GM21529 (cell line): ENCODE results near the gene RGS12.

Experiments used
- ATAC-seq: cut with Tn5 transposase; IDR thresholded peaks from one replicate; pipeline ENCODE4 v1.9.1; 2021; ENCODE audit not compliant: unreplicated experiment

Gene RGS12

GRCh38 chr4:3254302-3255131 lies 38.3 kb upstream of the RGS12 start:
- ATAC-seq: no peak

DNA sequence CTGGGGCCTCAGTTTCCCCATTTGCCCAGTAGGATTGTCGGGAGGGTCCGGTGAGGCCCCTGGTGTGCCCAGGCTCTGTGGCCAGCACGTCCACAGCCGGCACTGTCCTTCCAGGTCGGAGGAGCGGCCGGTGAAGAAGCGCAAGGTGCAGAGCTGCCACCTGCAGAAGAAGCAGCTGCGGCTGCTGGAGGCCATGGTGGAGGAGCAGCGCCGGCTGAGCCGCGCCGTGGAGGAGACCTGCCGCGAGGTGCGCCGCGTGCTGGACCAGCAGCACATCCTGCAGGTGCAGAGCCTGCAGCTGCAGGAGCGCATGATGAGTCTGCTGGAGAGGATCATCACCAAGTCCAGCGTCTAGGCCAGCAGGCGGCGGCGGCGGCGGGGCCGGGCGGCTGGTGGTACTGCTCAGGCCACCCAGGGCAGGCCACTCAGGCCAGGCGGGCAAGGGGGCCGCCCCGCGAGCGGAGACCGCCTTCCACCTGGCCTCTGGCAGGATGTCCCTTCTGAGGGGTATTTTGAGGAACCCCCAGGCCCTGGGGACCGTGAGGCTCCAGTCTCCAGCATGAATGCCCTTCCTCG lies 37.1 kb upstream of the RGS12 start:
- ATAC-seq: no peak

- no peak for ATAC-seq
These were observed 36.4 kb upstream of the RGS12 start for GRCh38 chr4:3256230-3257102.

DNA sequence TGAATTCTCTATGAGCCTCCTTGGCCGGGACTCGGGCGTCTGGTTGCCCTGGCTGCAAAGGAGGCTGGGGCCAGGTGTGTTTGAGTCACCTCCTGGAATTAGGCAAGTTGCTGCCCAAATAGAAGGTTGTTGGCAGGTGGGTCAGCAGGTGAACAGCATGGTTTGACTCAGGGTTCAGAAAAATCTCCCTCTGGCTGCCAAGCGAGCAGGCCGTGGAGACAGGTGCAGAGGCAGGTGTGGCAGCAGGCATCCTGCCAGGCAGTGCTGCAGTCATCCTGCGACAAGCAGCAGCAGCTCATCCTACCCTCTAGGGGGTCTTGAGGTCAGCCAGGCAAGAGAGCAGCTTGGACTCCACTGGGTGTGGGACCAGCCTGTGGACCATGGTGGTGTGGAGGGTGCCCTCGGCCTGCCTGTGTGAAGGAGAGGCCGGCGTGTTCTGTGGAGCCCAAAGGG lies 35.7 kb upstream of the RGS12 start:
- no peak for ATAC-seq

- ATAC-seq: peak; percentile 58
These were observed 35.0 kb upstream of the RGS12 start for GRCh38 chr4:3257556-3258482.

DNA sequence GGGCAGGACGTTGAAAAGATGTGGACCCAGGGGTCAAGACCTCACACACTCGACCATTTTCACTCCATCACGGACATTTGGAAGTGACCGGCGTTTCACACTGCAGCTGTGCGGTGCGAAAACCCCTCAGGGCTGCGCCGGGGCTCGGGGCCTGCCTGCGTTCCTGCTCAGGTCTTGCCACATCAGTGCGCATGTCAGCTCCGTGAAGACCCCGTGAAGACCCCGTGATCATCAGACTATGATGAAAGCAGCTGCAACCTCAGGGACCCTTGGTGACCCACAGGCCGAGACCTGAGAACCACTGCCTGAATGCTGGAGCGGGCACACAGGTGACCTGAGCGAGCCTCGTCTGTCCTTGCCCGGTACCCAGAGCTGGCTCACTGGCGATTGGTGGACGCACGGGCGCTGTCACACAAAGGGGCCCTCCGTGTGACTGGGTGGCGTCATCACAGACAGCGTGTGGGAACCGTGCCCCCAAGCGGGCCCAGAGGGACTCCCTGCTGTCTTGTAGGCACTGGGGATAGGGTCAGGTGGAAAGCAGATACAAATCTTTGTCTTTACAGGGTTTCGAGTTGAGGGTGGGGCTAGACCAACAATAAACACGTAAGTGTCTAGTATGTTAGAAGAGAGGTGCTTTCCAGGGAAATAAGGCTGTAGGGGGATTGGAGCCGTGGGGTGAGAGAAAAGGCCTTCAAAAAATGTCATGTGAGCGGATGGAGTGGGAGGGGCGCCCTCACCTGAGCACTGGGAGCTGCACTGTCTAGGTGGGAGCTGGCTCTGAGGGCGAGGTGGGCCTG lies 31.2 kb upstream of the RGS12 start:
- ATAC-seq: no peak

DNA sequence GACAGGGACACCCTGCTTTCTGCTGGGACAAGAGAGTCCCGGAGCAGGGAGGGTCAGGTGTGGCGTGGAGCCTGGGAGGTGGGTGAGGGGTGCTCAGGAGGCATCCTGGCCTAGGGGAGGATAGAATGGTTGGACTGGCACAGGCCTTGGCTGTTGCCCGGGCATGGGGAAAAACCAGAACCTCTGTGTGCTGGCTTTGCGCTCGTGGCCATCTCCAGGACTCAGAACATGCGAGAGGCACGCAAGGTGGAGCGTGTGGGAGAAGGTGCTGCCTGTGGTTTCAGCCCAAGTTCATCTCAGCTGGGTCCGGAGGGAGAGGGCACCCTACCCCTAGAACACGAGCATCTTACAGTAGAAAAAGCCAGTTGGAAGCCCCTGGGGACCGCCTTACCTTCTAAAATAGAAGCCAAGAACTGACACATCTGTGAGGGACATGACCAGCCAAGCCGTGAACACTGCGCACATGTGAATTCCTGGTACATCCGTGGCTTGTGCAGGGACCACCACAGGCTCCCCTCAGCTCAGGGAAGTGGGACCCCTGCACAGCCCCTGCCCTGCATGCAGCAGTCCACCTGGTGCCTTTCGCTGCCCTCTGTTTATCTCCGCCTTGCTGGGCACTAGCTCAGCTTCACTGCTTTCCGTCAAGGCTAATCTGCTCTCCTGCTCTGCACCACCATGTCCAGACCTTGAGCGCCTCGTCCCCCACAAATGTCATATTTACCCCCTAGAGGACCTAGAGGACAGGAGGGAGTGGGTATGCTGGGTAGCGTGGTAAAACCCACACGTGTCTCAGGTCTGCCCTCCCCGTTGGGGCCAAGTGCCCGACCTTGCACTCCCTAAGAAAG lies 30.4 kb upstream of the RGS12 start:
- ATAC-seq: no peak

- no peak for ATAC-seq
These were observed 29.6 kb upstream of the RGS12 start for GRCh38 chr4:3263053-3263875.

- no peak for ATAC-seq
These were observed 29.0 kb upstream of the RGS12 start for GRCh38 chr4:3263876-3264193.

DNA sequence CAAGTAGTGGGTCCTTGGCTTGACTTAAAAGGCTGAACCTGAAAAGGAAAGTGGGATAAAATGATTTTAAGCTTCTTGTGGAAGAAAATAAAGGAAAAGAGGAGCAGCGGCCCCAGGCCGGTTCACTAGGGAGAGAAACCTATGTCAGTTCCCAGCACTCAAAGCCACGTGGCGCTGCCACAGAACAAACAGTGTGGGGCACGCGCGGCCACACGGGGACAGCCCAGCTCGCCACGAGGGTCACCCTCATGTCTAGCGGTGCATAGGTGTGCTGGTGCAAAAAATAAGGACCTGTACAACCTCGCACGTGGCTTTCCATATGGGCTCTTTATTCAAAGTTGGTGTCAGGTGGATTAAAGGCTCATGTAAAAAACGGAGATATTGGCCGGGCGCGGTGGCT lies 26.7 kb upstream of the RGS12 start:
- no peak for ATAC-seq

DNA sequence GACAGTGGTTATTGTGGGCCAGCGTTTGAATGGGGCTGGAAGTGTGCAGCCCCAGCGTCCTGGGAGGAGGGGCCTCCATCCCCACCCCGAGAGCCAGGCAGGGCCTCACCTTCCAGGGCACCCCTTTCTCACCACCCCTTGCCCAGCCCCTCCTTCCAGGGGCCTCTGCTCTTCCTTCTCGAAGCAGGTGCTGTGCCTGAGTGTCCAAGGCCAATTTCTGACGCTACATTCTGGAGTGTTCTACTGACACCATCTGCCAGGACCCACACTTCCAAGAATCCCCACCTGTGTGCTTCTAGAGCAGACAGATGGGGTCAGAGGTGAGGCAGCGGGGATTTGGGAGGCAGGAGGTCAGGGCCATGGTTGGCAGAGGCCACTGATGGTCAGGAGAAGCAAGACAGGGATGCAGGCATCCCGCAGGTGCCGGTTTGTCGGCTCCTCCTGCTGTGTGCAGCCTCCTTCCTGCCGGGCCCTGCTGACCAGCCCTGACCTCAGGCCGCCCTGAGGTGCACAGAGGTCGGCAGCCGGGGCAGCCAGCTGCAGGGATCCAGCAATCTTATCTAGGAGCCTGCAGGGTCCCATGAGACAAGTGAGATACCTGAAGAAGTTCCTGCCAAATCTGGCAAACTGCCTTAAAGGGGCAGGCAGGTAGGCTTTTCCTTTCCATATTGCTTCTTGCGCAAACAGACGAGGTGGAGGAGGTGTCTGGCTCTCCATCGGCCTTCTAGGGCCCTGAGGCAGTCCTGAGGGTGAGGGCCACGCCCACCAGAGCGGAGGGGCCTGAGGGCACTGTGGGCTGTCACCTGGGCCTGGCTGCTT lies 25.0 kb upstream of the RGS12 start:
- ATAC-seq: no peak

GRCh38 chr4:3268395-3269104 lies 24.3 kb upstream of the RGS12 start:
- no peak for ATAC-seq

DNA sequence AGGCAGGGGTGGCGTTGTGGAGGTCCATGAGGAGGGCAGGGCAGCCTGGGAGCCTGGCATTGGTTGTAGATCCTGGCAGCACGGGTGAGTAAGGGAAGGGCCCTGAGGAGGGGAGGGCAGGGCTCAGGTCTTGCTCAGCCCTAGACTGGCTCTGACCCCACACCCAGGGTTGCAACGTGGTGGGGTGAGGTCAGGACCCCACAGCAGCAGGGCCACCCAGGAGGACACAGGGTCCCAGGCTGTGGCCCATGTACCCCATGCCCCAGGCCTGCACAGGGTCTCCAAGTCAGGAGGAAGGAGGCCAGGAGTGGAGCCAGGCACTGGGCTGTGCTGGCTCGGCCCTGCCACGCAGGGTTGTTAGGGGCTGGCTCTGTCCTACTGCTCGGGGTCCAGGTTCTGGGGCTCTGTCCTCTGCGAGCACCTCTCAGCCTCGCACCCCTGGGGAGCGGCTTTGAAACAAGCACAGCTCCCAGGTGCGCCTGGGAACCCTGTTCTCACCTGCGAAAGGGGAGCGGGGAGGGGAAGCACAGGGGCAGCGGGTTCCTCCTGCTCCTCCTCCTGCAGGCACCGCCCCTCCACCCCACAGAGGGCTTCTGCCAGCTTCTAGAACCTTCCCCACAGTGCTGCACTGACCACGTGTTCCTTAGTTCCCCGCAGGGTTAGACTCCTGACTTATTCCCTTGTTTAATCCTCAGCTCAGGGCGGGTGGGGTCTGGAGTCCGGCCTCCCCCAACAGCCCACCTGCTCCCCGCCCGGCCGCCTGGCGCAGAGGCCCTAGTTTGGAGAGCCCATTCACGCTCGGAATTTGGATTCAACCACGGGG lies 23.5 kb upstream of the RGS12 start:
- ATAC-seq: no peak

DNA sequence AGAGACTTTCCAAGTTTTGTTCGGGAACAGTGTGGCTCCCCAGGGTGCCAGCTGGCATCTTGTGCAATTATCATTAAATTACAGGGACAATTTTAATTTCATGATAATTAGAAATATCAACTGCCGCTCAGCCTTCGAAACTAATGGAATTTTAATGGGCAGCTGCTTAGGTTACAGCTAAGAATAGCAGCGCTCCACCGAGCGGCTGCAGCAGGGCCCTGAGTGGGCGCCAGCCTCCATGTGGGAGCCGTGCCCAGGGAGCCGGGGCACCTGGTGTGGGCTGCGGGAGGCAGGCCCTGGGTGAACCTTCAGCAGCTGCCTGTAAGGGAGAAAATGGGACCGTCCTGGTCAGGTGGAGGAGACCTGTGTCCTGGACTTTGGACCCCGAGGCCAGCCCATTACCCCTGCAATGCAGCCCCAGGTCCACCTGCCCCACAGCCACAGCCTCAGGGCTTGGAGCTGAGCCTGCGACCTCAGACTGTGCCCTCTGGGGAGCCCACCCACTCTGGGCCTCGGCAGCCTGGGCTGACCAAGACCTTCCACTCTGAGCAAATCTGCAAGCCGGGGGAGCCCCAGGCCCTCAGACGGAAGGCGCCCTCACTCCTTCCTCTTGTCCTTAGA lies 22.7 kb upstream of the RGS12 start:
- ATAC-seq: no peak

DNA sequence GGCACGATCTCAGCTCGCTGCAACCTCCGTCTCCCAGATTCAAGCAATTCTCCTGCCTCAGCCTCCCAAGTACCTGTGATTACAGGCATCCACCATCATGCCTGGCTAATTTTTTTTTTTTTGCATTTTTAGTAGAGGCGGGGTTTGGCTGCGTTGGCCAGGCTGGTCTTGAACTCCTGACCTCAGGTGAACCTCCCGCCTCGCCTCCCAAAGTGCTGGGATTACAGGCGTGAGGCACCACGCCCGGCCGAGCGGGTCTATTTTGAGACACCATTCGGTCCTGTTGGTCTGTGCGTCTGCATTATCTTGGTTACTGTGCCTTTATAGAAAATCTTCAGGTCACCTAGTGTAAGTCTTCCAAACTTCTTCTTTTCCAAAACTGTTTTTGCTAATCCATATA lies 21.7 kb upstream of the RGS12 start:
- ATAC-seq: no peak
